Caco-2 (cell line): ENCODE measurements around the gene CSF1. TPM values are rescaled to one million over a fixed set of nuclear protein-coding genes. Genes with fewer than 3 reads are reported as not detected.

ENCODE experiments used
- BruUV-seq: library from RNA; stranded (reverse); fragments of 400-500 nt; replicated peaks from 2 replicates; lab custom pipeline; 2021; lab: Mats Ljungman, UMichigan
- CTCF ChIA-PET: fragments of 300-600 bp; sonication (Branson Sonifier 250); formaldehyde crosslinking; loops from one replicate; lab custom pipeline; 2022; ENCODE audit warnings: antibody characterized with exemption; lab: Charles Lee
- POLR2A ChIA-PET: fragments of 300-600 bp; sonication (Branson Sonifier 250); formaldehyde crosslinking; loops from one replicate; lab custom pipeline; 2022; ENCODE audit warnings: antibody characterized with exemption; lab: Charles Lee
- DNase-seq, 2 experiments: peaks; one replicate each; pipeline versions ENCODE4 v3.0.0 to v3.0.0-alpha.2; 2020 to 2022
- H3K27me3 ChIP-seq: replicated peaks from 2 replicates; pipeline ENCODE4 v1.6.0; 2011; ENCODE audit warnings: low read length; ENCODE audit not compliant: control insufficient read depth, insufficient read depth
- H3K36me3 ChIP-seq: 2 replicates; pipeline ENCODE4 v1.5.1; 2011; ENCODE audit warnings: low read length; ENCODE audit not compliant: control insufficient read depth, insufficient read depth
- H3K4me1 ChIP-seq: fragments of 250-450 bp; sonication (Bioruptor Pico); 2 replicates; pipeline ENCODE4 v1.5.1; 2020; ENCODE audit warnings: mild to moderate bottlenecking
- H3K4me3 ChIP-seq: 2 replicates; pipeline ENCODE4 v1.5.1; 2011; ENCODE audit warnings: low read depth, mild to moderate bottlenecking, control low read depth, low read length
- H3K9me3 ChIP-seq: fragments of 250-450 bp; sonication (Bioruptor Pico); 2 replicates; pipeline ENCODE4 v1.5.1; 2020; ENCODE audit warnings: mild to moderate bottlenecking, moderate library complexity
- H3K27ac Mint-ChIP-seq: one replicate; pipeline ENCODE4 v1.8.0; 2022; ENCODE audit warnings: mixed read lengths; ENCODE audit not compliant: unreplicated experiment
- H3K27me3 Mint-ChIP-seq: one replicate; pipeline ENCODE4 v1.8.0; 2022; ENCODE audit warnings: mixed read lengths; ENCODE audit not compliant: insufficient read depth, unreplicated experiment
- H3K36me3 Mint-ChIP-seq: one replicate; pipeline ENCODE4 v1.8.0; 2022; ENCODE audit warnings: mild to moderate bottlenecking, mixed read lengths; ENCODE audit not compliant: insufficient read depth, unreplicated experiment
- H3K4me1 Mint-ChIP-seq: one replicate; pipeline ENCODE4 v1.8.0; 2022; ENCODE audit warnings: low read depth, mixed read lengths; ENCODE audit not compliant: unreplicated experiment
- H3K4me3 Mint-ChIP-seq: one replicate; pipeline ENCODE4 v1.8.0; 2022; ENCODE audit warnings: mild to moderate bottlenecking, moderate library complexity, mixed read lengths; ENCODE audit not compliant: unreplicated experiment
- H3K9me3 Mint-ChIP-seq: one replicate; pipeline ENCODE4 v1.8.0; 2022; ENCODE audit warnings: mixed read lengths; ENCODE audit not compliant: unreplicated experiment
- CTCF ChIP-seq, 2 experiments: fragments of 200-600 bp in 1 of 2; IDR thresholded peaks; 1 replicate in 1 of 2; 2 replicates in 1 of 2; pipeline versions ENCODE4 v1.5.1 to v1.8.0; 2011 to 2022; ENCODE audit warnings: antibody characterized with exemption in 1 of 2, control low read depth in 1 of 2, inconsistent platforms in 1 of 2, low read depth in 1 of 2, low read length in 1 of 2, mild to moderate bottlenecking in 1 of 2, moderate library complexity in 1 of 2; ENCODE audit not compliant: insufficient read depth in 1 of 2, severe bottlenecking in 1 of 2, unreplicated experiment in 1 of 2
- intact Hi-C: fragments of 100-400 bp; cut with micrococcal nuclease; formaldehyde crosslinking; loops from one replicate; pipeline ENCODE4 v1.10.0; 2022; ENCODE audit not compliant: unreplicated experiment
- total RNA-seq: library from RNA; stranded (reverse); gene quantifications from 2 replicates; pipeline ENCODE4 v1.2.3, GENCODE V29; 2022

Gene CSF1
- total RNA-seq, 1 experiment from 2014 or later = 3.9 TPM

- ChIA-PET CTCF (no interaction called here), POLR2A (no interaction called here)
- H3K4me1 Mint-ChIP-seq = peaks cover 5% of the 10 kb centered on the region
- no peaks in the 10 kb centered on the region for H3K36me3 ChIP-seq
- no peak for DNase-seq
- no peak for TF ChIP-seq CTCF (IDR thresholded peaks at IDR 0.05; ENCODE audit: insufficient read depth in 1 of 2, low read depth in 1 of 2, low read length in 1 of 2, severe bottlenecking in 1 of 2, unreplicated experiment in 1 of 2)
- H3K27me3 Mint-ChIP-seq = no peaks in the 10 kb centered on the region
- no peak overlapping the region for H3K4me3 Mint-ChIP-seq
- H3K9me3 Mint-ChIP-seq = no peaks in the 10 kb centered on the region
- no peak overlapping the region for H3K4me3 ChIP-seq
- BruUV-seq = no TSS peak
- no peaks in the 10 kb centered on the region for H3K4me1 ChIP-seq
- no peak overlapping the region for H3K27ac Mint-ChIP-seq
- intact Hi-C loops = no loop called here
- H3K9me3 ChIP-seq = no peaks in the 10 kb centered on the region
- H3K36me3 Mint-ChIP-seq = no peaks in the 10 kb centered on the region
- H3K27me3 ChIP-seq = no peaks in the 10 kb centered on the region
Measured at GRCh38 chr1:109902204-109902985, 8.3 kb upstream of the CSF1 start.

DNA sequence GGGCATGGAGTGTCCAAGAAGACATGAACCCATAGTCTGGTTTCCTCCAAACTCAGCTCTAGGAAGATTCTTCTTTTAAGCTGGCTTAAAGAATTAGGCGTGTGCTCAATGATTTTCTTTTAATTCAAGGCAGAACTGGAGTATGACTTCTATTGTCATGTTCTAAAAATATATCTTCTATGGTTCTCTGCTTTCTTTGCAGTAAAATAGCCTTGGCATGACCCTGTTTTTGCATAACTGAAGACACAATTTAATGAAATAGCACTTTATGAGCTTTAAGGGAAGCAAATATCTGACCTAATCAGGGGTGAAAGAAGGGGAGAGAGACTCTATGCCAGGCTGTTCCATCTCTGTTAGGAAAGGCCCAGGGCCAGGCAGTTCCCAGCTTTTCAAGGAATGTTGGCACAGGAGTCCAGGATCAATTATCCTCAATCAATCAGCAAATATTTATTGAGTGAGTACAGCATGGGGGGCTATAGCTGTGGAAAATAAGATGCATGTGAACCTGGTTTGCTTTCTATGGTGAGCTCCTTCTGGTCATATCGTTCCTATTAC is 7.2 kb upstream of the CSF1 start:
- no peaks in the 10 kb centered on the region for H3K4me1 ChIP-seq
- TF ChIP-seq CTCF (IDR thresholded peaks at IDR 0.05; ENCODE audit: insufficient read depth in 1 of 2, low read depth in 1 of 2, low read length in 1 of 2, severe bottlenecking in 1 of 2, unreplicated experiment in 1 of 2) = no peak
- intact Hi-C loops = no loop called here
- CTCF ChIA-PET = interaction anchor here (0.9 kb wide), 1 partner anchor 81 kb away, joined by 3 read pairs; the partner anchor contains the start of gene AHCYL1
- H3K36me3 Mint-ChIP-seq = no peaks in the 10 kb centered on the region
- BruUV-seq = no TSS peak
- H3K36me3 ChIP-seq = no peaks in the 10 kb centered on the region
- no peaks in the 10 kb centered on the region for H3K9me3 Mint-ChIP-seq
- peaks cover 7% of the 10 kb centered on the region for H3K4me1 Mint-ChIP-seq
- DNase-seq = no peak
- H3K4me3 ChIP-seq = no peak overlapping the region
- H3K9me3 ChIP-seq = no peaks in the 10 kb centered on the region
- H3K27me3 Mint-ChIP-seq = no peaks in the 10 kb centered on the region
- no peaks in the 10 kb centered on the region for H3K27me3 ChIP-seq
- POLR2A ChIA-PET = no interaction called here
- H3K27ac Mint-ChIP-seq = no peak overlapping the region
- H3K4me3 Mint-ChIP-seq = no peak overlapping the region

DNA sequence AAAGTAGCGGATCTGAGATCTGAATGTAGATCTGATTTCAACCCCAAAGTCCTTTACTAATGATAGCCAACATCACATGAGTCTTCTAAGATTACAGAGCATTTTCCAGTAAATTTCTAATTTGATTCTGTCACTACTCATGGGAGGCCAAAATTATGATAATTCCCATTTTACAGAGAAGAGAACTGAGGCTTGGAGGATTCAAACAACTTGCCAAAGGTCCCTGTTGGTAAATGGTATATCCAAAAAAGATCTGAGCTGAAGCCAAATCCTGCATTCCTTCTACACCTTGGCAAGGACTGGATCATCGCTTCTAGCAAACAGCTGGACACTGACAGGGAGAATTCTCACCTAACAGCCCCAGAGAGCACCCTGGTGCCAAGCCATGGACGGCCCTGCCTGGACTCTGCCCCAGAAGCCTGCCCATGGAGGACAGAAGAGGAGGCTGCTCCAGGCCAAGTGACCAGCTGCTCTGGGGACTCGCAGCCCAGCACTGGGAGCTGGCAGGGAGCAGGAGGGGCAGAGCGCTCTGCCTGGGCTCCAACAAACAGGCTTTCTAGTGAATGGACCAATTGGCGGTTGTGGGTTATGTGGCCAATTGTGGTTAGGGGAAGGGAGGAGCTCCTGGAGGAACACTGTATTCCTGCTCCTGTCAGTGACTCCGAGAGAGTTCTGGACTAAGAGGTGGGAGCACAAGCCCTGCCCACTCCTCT is 6.4 kb upstream of the CSF1 start:
- no peak overlapping the region for H3K27ac Mint-ChIP-seq
- BruUV-seq = no TSS peak
- H3K27me3 Mint-ChIP-seq = no peaks in the 10 kb centered on the region
- no peaks in the 10 kb centered on the region for H3K9me3 Mint-ChIP-seq
- peaks cover 7% of the 10 kb centered on the region for H3K4me1 Mint-ChIP-seq
- Histone ChIP-seq H3K4me3 (no peak overlapping the region), H3K9me3 (no peaks in the 10 kb centered on the region), H3K36me3 (no peaks in the 10 kb centered on the region), H3K4me1 (no peaks in the 10 kb centered on the region), H3K27me3 (no peaks in the 10 kb centered on the region)
- no peaks in the 10 kb centered on the region for H3K36me3 Mint-ChIP-seq
- POLR2A ChIA-PET = no interaction called here
- DNase-seq = no peak
- TF ChIP-seq CTCF (IDR thresholded peaks at IDR 0.05; ENCODE audit: insufficient read depth in 1 of 2, low read depth in 1 of 2, low read length in 1 of 2, severe bottlenecking in 1 of 2, unreplicated experiment in 1 of 2) = no peak
- CTCF ChIA-PET = interaction anchor here (0.9 kb wide), 1 partner anchor 80 kb away, joined by 3 read pairs; the partner anchor contains the start of gene AHCYL1
- H3K4me3 Mint-ChIP-seq = no peak overlapping the region
- intact Hi-C loops = no loop called here
